Renal cortical epithelial cell (primary cell): ENCODE measurements around the gene PGAP3. TPM values are rescaled to one million over a fixed set of nuclear protein-coding genes. Genes with fewer than 3 reads are reported as not detected.
"Not testable (repeated sequence)": the region's sequence is repeated elsewhere in the genome, so short reads cannot be mapped to it uniquely, and the experiment has no call there.

Source experiments
- DNase-seq: peaks from one replicate; pipeline ENCODE4 v3.0.0-alpha.2; 2011; ENCODE audit warnings: low read depth
- total RNA-seq: library from RNA; depleted of rRNA; stranded (reverse); fragments of >200 nt; gene quantifications from 2 replicates; pipeline ENCODE4 v1.2.3, GENCODE V29; 2014

The PGAP3 gene
- total RNA-seq, 1 donor from 2014 or later: 21.8 TPM

DNA sequence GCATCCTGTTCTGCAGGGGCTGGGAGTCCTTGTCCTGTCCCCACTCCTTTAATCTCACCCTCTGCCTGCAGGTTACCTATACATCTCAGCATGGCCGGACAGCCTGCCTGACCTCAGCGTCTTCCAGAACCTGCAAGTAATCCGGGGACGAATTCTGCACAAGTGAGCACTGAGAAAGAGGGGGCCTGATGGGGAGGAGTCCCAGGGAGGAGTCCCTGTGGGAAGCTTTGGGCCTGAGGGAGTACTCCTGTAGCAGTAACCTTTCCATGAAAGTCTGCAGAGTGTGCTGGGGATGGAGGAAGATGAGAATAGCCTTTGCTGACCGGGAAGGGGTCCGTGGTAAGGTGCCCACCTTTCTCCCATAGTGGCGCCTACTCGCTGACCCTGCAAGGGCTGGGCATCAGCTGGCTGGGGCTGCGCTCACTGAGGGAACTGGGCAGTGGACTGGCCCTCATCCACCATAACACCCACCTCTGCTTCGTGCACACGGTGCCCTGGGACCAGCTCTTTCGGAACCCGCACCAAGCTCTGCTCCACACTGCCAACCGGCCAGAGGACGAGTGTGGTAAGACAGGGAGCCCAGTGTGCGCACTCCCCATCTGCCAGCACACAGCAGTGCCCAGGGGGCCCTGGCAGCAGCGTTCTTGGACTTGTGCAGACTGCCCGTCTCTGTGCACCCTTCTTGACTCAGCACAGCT lies 27.7 kb upstream of the PGAP3 start:
- no peak for DNase-seq

DNA sequence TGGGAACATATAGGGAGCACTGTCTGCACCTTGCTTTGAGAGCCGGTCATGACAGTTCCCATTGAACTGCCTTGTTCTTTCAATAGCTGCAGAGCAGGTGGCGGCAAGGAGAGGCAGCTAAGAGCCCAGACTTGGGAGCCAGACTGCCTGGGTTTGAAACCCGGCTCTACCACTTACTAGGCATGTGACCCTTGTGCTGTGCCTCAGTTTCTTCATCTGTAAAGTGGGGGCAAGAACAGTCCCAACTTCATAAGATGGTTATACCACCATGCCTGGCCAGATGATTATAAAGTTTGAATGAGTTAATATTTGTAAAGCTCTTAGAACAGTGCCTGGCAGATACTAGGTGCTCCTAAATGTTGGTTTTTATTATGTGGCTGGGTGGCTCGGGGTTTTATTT lies 26.4 kb upstream of the PGAP3 start:
- DNase-seq: no peak

DNA sequence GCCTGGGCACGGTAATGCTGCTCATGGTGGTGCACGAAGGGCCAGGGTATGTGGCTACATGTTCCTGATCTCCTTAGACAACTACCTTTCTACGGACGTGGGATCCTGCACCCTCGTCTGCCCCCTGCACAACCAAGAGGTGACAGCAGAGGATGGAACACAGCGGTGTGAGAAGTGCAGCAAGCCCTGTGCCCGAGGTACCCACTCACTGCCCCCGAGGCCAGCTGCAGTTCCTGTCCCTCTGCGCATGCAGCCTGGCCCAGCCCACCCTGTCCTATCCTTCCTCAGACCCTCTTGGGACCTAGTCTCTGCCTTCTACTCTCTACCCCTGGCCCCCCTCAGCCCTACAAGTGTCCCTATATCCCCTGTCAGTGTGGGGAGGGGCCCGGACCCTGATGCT lies 24.0 kb upstream of the PGAP3 start:
- DNase-seq: no peak

DNA sequence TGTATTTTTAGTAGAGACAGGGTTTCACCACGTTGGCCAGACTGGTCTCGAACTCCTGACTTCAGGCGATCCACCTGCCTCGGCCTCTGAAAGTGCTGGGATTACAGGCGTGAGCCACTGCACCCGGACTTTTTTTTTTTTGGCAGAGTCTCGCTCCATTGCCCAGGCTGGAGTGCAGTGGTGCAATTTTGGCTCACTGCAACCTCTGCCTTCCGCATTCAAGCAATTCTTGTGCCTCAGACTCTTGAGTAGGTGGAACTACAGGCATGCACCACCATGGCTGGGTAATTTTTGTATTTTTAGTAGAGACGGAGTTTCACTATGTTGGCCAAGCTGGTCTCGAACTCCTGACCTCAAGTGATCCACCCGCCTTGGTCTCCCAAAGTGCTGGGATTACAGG lies 23.2 kb upstream of the PGAP3 start:
- DNase-seq: not testable (repeated sequence)

DNA sequence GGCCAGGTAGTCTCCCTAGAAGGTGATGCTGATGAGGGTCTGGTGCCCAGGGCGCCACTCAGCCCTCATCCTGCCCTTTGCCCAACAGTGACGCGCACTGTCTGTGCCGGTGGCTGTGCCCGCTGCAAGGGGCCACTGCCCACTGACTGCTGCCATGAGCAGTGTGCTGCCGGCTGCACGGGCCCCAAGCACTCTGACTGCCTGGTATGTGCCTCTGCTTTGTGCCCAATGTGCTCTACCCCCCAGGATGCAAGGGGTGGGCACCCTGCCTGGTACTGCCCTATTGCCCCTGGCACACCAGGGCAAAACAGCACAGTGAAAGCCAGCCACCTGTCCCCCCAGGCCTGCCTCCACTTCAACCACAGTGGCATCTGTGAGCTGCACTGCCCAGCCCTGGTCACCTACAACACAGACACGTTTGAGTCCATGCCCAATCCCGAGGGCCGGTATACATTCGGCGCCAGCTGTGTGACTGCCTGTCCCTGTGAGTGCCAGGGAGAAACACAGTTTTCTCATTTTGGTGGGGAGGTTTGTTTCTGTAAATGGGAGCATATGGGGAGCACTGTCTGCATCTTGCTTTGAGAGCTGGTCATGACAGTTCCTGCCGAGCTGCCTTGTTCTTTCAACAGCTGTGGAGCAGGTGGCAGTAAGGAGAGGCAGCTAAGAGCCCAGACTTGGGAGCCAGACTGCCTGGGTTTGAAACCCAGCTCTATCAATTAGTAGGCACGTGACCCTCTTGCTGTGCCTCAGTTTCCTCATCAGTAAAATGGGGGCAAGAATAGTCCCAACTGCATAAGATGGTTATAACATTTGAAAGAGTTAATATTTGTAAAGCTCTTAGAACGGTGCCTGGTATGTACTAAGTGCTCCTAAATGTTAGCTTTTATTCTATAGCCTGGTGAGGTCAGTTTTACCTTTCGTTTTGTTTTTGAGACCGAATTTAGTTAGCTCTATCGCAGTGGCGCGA lies 22.4 kb upstream of the PGAP3 start:
- DNase-seq: no peak

DNA sequence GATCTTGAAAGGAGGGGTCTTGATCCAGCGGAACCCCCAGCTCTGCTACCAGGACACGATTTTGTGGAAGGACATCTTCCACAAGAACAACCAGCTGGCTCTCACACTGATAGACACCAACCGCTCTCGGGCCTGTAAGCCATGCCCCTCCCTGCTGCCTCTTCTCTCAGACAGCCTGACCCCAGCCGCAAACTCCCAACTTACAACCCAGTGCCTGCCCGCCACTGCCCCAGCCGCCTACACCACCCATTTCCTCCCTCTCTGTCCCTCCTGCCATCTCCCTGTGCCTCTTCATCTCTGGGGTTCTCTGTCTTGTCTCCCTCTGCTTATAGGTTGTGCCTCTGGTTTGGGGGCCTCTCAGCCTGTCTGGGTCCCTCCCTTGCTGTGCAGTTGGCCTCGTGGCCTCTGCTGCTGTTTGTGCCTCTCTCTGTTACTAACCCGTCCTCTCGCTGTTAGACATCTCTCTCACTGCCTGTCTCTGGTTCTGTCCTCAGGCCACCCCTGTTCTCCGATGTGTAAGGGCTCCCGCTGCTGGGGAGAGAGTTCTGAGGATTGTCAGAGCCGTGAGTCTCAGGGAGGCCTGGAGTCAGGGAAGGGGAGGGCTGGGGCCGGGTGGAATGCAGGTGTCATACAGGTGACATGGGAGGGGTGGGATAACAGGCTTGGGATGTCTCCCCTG lies 21.6 kb upstream of the PGAP3 start:
- no peak for DNase-seq

DNA sequence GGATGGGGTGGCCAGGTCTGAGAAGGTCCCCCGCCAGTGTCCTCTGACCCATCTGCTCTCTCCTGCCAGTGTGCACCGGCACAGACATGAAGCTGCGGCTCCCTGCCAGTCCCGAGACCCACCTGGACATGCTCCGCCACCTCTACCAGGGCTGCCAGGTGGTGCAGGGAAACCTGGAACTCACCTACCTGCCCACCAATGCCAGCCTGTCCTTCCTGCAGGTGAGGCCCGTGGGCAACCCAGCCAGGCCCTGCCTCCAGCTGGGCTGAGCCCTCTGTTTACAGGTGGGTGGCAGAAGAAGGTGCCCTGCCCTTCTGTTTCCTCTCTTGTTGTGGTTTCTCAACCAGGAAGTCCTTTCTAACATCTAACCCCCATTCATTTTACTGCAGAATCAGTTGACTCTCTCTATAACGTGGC lies 19.1 kb upstream of the PGAP3 start:
- no peak for DNase-seq

DNA sequence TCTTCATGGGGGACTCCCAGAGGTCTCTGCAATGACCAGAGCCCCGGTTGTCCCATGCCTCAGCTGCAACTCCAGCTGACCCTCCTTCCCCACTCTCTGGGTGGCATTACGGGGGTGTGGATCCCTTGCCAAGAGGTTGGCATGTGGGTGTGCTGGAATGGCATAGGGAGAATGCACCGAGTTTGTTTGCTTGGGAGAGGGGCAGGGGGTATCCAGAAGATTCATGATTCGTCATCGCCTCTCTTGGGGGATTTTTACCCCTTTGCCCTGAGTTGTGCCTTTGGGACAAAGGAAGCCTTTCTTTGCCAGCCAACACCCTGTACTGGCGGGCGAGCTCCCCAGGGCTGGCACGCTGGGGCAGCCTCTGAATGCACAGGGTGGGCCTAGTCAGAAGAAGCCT lies 18.5 kb upstream of the PGAP3 start:
- no peak for DNase-seq

DNA sequence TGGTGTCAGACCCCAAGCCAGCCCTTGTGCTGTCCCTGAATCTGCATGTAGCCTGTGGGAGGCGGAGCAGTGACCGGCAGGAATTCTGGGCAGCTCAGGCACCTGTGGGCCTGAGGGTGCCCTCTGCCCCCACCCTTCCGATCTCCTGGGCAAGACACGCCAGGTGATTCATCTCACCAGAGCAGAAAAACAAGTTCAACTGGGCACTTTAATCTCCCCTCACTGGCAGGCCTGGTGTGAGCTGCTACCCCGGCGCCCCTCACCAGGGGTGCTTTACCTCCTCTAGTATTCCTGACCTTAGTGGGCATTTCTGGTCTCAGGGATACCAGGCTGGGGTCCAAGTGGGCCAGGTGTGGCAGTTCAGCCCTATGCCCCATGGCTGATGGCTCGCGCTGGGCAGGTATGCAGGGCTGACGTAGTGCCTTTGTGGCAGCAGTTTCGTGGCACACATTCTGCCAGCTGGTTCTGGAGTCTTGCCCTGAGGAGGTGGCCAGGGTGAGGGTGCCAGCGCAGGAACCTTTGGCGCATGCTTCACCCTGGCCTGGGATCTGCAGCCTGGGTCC lies 18.0 kb upstream of the PGAP3 start:
- DNase-seq: peak; percentile 70

DNA sequence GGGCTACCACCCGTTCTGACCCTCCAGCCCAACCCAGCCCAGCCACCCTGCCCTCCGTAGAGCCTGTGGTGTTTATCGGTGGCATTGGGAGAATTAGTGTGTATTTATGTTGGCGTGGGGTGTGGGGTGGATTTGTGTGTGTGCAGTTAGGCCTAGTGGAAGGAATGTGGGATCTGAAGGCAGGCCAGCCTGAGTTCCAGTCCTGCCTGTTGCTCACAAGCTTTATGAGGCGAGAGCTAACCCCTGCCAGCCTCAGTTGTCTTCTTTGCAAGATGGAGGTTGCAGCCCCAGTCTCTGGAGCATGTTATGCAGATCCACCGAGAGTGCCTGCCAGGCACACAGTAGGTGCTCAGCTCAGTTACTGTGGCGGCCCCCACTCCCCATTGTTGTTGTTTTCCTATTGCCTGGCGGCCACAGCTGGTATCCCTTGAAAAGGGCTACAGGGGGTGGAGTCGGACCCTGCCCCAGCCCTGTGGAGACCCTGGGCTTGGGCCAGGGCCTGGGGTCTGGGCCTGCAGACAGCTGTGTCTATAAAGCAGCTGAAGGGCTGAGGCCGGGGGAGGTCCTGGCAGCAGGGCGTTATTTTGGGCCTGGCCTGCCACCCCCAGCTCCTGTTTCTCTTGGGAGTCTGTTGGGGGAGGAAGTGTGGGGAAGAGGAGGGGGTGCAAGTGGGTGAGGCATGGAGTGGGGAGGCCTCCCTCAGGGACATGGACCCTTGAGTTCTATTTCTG lies 17.1 kb upstream of the PGAP3 start:
- DNase-seq: no peak

DNA sequence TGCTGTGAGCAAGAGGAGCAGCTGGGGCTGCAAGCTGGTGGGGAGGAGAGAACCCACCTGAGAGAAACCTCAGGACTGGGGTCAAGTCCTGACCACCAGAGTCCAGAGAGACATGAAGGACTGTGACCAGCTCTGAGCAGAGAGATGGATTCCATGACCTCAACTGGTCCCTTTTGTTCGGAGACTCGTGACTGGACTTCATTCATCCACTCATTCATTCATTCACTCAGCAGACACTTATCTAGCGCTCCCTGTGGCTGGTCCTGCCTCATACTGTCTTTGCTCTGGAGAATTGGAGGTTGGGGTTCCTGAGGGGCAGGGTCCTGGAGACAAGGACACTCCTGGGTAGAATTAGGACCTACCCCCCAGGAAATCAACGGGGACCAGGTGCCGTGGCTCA lies 16.1 kb upstream of the PGAP3 start:
- DNase-seq: no peak

DNA sequence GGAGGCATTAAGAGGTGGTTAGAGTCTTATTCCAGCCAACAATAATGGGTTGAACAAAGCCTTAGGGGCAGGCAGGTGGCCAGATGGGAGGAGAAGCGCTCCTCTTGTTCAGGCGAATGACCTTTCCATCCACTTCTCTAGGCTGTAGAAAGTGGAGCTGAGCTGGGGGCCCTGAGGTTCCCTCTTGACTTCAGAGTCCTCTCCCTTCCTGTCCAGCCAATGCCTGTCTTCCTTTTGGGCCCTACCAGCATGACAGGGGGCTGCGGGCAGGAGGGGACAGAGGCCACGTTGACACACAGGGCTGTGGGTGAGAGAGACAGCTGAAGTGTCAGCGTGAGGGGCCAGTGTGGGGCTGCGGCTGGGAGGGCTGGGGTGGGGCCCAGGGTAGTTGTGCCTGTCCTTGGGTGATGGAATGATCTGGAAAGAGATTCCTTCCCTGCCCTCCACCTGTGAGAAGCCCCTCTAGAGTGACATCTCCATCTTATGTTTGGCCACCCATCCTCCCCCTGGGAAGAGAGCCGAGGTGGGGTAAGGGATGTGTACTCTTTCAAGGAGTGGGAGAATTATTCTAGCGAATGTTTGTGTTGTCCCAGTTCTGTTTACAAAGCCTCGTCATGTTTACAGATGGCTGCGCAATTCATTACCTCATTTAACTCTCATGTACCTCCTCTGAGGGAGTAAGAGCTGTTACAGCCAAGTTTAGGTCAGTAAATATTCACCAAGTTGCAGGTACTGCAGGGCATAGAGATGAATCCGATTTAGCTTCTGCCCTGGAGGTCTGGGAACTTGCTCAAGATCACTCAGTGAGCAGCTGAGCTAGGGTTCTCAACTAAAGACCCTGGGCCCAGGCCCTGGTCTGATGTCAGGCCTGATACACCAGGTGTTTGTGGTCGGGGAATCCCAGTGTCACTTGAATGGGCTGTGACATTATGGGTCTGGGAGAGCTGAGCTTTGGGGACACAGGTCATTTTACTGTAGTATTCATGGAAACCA lies 15.3 kb upstream of the PGAP3 start:
- peak; percentile 50 for DNase-seq

DNA sequence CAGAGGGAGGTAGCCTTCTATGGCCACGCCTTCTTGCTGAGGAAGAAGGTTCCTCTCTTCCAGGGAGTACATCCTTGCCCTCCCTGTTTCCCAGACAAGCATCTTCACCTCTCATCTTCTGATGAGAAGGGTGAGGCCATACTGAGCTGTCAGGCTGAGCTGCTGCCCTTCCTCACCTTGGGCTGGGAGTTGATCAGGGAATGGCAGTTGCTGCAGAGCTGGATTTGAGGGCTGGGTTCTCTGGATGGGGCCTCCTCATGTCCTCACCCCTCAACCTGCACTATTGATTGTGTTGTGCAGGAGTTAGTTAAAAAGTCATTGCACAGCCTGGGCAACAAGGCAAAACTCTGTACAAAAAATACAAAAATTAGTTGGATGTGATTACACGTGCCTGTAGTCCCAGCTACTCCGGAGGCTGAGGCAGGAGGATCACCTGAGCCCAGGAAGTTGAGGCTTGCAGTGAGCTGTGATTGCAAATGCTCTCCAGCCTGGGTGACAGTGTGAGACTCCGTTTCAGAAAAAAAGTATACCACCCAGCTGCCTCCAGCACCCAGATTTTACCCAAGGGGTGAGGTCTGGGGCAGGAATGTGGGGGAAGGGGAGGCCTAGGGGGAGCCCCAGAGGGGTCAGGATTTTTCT lies 14.0 kb upstream of the PGAP3 start:
- no peak for DNase-seq

DNA sequence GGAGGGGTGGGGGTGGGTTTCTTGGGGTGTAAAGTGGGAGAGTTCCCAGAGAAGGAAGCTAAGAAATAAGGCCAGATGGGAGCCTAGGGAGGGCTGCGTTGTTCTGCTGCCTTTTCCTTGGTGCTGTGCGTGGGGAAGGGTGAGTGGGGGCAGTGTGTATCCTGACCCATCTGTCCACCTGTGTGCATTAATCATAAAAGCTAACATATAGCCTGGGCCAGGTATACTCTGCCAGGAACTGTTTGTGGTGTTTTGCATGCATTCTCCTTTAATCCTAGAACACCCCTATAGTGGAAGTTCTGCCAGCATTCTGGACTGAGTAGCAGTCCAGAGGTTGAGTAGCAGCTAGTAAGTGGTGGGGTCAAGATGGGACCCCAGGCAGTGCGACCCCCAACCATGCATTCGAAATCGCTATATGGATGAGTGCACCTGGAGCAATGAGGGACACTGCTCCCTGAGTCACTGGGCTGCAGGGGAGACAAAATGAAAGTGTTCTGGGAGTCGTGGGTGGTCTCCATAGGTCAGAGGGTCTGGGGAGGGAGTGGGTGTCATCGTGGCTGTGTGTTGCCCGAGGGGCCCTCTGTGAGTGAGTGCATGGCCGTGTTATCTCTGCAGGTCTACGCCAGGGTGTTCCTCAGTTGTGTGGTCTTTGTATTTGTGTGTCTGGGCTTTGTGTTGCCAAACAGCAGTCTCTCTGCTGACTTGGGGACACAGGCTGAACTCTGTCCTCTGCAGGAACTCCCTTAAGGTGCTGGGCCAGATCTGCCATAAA lies 13.3 kb upstream of the PGAP3 start:
- DNase-seq: no peak

DNA sequence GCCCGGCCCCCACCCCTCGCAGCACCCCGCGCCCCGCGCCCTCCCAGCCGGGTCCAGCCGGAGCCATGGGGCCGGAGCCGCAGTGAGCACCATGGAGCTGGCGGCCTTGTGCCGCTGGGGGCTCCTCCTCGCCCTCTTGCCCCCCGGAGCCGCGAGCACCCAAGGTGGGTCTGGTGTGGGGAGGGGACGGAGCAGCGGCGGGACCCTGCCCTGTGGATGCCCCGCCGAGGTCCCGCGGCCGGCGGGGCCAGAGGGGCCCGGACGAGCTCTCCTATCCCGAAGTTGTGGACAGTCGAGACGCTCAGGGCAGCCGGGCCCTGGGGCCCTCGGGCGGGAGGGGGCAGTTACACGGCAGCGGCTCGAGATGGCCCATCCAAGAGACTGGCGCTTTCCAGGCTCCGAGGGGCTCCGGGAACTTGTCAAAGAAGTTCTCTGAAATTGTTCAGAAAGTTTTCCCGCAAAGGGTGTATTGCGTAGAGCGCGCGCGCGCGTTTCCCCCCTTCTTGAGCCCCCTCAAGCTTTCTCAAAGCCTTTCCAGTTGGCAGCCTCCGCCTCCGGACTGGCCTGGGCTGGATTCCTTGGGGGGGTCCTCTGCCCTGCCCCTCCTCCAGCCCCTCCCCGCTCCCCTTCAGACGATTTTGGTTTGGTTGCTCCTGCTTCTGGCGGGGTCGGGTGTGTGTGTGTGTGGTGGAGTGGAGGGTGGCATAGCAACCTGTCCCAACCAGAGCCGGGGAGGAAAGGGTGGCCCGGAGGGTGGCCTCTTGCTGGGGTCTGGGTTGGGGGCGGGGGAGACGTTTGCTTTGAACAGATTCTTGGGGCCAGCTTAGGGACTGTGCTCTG lies 12.5 kb upstream of the PGAP3 start:
- no peak for DNase-seq

DNA sequence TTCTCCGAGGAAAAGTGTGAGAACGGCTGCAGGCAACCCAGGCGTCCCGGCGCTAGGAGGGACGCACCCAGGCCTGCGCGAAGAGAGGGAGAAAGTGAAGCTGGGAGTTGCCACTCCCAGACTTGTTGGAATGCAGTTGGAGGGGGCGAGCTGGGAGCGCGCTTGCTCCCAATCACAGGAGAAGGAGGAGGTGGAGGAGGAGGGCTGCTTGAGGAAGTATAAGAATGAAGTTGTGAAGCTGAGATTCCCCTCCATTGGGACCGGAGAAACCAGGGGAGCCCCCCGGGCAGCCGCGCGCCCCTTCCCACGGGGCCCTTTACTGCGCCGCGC lies 11.9 kb upstream of the PGAP3 start, which contains the start of gene ERBB2:
TSS of gene ERBB2 (plus strand) at position 247 of the 330 bp plus-strand sequence. CDS start 175 bp downstream, outside the sequence.
- peak; percentile 75 for DNase-seq

DNA sequence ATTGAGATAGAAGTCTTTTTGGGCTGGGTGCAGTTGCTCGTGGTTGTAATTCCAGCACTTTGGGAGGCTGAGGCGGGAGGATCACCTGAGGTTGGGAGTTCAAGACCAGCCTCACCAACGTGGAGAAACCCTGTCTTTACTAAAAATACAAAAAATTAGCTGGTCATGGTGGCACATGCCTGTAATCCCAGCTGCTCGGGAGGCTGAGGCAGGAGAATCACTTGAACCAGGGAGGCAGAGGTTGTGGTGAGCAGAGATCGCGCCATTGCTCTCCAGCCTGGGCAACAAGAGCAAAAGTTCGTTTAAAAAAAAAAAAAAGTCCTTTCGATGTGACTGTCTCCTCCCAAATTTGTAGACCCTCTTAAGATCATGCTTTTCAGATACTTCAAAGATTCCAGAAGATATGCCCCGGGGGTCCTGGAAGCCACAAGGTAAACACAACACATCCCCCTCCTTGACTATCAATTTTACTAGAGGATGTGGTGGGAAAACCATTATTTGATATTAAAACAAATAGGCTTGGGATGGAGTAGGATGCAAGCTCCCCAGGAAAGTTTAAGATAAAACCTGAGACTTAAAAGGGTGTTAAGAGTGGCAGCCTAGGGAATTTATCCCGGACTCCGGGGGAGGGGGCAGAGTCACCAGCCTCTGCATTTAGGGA lies 11.4 kb upstream of the PGAP3 start:
- not testable (repeated sequence) for DNase-seq
